HG03060 (cell line): ENCODE results near the gene OBSCN.
"Not testable (repeated sequence)": the region's sequence is repeated elsewhere in the genome, so short reads cannot be mapped to it uniquely, and the experiment has no call there.

Source experiments
- ATAC-seq: cut with Tn5 transposase; IDR thresholded peaks from one replicate; pipeline ENCODE4 v1.9.1; 2021; ENCODE audit warnings: low read depth, moderate number of reproducible peaks; ENCODE audit not compliant: unreplicated experiment

The OBSCN gene

DNA sequence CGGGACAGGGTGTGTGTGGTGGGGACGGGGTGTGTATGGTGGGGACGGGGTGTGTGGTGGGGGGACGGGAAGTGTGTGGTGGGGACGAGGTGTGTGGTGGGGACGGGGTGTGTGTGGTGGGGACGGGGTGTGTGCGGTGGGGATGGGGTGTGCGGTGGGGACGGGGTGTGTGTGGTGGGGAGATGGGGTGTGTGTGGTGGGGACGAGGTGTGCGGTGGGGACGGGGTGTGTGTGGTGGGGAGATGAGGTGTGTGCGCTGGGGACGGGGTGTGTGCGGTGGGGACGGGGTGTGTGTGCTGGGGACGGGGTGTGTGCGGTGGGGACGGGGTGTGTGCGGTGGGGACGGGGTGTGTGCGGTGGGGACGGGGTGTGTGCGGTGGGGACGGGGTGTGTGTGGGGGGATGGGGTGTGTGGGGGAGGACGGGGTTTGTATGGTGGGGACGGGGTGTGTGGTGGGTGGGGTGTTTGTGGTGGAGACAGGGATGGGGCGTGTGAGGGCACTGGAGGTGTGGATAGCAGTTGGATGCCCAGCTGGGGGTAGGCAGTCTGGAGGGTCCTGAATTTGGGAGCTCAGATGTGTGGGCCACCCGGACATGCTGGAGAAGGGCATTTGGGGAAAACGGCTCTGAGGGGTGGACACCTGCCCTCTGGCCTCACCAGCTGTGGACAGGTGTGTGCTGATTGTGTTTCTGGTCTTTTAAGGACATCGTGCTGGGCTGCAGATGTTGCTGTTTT, 25.4 kb upstream of the OBSCN start:
- ATAC-seq = no peak

DNA sequence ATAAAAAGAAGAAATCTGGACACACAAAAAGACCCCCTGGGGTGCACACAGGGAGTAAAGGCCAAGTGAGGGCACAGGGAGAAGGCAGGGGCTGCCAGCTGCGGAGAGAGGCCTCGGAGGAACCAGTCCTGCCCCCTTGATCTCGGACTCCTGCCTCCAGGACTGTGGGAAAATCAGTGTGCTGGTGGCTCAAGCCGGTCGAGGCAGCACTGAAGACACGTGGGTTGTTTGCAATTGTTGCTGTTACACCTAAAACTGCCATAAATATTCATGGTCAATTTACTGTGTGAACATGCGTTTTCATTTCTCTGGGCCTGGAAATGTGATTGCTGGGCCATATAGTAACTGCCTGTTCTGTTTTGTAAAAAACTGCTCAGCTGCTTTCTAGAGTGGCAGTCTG, 23.7 kb upstream of the OBSCN start:
- no peak for ATAC-seq

DNA sequence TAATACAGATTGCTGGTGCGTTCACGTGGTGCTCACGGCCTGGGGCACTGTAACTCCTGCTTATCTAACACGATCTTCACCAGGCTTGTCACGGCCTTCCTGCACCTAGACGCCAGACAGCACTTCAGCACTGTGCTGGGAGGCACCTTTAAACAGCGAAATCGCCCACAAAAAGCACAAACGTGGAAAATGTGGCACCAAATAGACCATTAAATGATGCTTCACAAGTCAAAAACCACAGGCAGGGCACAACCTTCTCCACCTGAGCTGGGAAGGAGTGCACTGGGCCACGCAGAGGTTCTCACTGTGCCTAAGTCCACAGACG, 22.2 kb upstream of the OBSCN start:
- ATAC-seq = no peak

DNA sequence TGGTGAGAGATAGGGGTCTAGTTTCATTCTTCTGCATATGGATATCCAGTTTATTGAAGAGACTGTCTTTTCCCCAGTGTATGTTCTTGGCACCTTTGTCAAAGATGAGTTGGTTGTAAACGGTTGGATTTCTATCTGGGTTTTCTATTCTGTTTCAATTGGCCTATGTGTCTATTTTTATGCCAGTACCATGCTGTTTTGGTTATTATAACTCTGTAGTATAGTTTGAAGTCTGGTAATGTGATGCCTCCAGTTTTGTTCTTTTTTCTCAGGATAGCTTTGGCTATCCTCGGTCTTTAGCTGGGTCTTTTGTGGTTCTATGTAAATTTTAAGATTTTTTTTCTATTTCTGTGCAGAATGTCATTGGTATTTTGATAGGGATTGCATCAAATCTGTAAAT, 19.6 kb upstream of the OBSCN start:
- ATAC-seq = not testable (repeated sequence)

DNA sequence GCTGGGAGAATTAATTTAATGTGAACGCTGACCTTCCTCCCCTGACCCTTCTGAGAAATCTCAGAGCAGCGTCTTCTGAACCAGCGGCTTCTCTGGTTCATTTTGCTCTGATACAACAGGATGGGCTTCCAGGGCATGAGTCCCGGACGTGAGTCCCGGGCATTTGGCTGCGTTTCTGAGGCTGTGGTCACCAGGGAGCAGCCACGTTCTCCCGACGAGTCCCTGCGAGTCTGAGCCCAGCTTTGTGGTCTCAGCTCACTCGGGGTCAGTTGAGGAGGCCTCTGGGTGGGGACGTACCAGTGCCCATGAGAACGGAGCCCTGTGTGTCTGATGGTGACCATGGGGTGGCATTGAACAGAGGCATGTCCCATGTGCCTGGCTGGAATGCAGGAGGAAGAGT, 17.7 kb upstream of the OBSCN start:
- ATAC-seq = no peak

DNA sequence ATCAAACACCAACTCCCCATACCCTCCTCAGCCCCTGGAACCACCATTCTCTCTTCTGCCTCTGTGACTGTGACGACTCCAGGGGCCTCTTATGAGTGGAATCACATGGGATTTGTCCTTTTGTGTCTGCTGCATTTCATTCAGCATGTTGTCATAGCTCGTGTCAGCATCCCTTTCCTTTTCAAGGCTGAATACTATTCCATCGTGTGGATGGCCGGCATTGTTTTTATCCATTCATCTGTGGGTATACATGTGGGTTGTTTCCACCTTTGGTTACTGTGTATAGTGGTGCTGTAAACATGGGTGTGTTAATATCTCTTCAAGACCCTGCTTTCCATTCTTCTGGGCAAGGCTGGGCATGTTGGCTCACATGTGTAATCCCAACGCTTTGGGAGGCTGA, 17.1 kb upstream of the OBSCN start:
- ATAC-seq = no peak

DNA sequence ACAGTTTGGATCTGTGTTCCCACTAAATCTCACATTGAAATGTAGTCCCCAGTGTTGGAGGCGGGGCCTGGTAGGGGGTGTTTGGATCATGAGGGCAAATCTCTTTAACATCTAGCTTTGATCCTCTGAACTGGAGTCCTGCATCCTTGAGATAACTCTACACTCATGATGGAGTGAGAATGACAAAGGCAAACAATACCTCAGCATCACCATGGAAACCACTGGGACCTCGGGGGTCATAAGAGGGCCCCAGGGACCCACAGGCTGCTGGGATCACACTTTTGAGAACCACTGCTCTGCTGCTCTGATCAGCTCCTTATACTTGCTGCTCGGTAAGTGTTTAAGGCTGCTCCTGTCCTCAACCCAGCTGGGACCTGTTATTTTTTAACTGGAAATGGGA, 13.4 kb upstream of the OBSCN start:
- ATAC-seq = no peak

DNA sequence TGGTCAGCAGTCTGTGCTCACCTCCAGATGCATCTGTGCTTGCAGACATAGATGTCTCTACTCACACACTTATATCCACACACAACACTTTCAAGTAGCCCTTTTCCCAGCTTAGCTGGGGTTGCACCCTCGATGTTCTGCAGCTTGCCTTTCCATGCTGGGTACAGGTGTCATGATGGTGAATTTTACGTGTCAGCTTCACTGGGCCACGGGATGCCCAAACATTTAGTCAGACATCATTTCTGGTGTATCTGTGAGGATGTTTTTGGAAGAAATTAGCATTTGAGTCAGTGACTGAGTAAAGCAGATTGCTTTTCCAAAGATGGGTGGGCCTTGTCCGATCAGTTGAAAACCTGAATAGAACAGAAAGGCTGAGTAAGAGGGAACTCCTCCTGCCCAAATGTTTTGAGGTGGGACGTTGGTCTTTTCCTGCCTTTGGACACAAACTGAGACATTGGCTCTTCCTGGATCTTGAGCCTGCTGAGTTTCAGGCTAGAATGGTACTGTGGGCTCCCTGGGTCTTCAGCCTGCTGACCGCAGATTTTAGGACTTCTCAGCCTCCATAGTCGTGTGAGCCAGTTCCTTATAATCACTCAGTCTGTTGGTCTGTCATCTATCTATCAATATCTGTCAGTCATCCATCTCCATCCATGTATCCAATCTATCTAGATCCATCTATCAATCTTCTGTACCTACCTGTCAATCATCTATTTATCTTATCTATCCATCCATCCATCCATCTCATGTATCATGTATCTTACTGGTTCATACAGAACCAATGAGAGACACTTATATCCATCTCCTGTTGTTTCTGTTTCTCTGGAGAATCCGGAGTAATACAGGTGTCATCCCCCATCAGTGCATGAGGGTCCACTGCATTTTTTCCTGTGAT, 12.7 kb upstream of the OBSCN start:
- no peak for ATAC-seq

DNA sequence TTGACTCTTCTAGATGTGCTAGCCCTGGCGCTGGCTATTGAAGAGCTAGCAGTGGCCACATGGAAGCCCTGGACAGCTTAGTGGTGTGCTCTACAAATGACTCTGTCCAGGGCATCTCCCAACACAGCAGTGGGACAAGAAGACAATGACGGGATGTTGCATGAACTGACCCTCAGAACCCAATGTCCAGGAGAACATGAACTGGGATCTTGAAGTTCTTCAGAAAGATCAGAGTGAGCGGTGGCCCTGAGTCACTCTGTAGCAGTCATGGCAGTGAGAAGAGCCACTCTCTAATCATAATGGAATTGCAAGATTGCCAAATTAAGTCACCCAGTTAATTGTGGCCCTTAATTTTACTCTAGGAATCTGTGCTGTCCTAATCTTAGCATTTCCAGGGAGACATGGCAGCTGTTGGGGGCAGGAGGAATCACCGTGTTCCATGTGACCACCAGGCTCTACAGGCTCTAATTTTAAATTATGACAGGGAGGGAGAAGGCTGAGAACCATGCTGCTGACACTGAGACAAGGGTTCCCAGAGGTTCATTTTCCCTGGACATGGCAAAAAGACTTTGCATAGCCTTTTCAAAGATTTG, 10.2 kb upstream of the OBSCN start:
- no peak for ATAC-seq

DNA sequence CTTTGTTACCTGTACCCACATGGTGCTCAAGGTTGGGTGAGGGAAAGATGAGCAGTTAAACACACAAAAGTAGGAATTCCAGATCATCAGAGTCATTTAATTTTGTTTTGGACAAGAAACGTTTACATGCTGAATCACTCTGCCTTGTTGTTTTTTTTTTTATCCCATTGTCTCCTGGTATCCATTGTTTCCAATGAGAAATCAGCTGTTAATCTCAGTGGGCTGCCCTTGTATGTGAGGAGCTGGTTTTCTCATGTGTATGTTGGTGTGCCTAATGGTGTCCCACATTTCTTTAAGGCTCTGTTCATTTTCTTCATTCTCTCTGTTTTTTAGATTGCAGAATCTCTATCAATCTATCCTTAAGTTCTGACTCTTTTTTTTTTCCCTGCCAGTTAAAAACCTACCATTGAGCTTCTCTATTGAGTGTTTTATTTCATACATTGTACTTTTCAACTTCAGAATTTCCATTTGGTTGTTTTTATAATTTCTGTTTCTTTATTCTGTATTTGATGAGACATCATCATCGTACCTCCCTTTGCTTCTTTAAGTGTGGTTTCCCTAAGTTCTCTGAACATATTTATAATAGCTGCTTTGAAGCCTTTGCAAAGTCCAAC, 8.8 kb upstream of the OBSCN start:
- no peak for ATAC-seq

DNA sequence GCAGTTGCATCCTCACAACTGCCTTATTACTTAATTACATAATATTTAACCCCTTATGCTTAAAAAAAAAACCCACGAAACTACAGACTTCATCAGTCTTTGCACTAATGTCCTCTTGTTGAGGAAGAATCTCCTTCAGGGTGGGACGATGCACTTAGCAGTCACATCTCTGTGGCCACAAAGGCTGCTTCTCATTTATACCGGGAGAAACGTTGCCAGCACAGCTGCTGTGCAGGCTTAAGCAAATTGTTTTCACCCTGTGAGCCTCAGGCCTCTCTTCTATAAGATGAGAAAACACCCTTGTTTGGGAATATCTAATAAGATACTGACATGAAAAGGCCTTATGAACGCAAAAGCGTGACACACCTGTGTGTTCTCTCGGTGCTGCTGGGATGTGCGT, 2.9 kb upstream of the OBSCN start:
- no peak for ATAC-seq

DNA sequence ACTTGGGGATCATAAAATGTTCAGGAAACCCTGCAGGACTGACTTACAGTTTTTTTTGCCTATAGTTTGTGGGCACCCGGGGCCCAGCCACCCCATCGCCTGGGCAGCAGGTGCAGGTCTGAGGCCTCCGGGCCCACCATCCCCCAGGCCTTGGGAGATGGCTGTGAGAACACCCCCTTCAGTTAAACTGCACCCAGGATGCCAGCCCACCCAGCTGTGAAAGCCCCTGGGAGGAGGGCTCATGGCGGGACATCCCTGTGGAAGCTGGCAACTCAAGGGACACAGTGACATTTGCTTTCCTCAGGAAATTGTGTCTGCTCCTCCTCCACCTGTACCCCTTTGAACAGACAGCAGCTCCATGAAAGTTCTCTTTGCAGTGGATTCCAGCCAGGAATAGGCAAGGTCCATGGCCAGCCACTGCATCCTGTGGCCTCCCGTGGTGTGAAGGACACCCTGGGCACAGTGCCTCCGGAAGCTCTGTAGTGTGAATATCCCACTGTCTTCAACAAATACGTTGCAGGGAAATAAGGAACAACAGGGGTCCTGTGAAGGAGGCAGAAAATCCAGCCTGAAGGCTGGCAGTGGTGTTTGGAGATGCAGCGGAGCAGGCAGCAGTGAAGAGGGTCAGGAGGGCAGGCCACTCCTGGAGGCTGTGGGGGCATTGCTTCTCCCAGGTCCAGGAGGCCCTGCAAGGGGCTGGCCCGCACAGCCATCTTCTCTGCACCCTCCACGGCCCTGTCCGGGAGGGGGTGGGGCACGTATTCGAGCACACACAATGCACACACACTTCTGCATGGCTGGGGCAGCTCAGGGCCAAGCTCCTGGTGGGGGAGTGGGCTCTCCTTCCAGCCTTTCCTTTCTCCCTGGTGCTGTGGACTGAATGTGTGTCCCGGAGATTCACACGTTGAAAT, 2.1 kb upstream of the OBSCN start:
- no peak for ATAC-seq

DNA sequence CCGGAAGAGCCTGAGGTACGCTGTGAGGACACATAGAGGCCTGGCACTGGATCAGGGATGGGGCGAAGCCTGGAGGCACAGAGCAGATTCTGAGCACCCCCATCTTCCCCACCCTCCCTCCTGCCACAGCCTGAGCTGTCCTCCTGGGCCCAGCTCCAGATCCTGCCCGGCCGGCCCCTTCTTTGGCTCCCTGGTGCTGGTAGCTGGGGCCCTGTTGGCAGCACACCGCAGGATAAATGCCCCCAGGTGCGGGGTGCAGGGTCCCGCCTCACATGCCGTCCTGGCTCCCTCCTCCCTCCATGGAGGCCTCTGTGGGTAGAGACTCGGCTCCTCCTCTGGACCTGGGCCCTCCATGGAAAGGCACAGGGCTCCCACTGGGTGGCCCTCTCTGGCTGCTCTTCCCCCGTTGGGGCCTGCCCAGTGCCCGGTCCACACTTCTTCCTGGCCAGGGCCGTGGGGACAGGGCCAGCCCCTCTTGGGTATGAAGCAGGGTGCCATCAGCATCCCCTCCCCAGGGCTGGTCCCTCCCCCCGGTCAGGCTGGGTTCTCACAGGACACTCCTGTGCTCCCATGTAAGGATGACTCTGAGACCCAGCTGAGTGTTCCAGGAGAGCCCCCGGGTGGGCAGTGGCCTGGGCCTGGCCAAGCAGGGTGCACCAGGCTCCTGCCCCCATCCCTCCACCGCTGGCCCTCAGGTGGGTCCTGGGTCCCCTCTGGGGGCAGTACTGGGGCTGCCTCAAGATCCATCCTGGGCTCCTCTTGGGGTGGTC, 1.1 kb upstream of the OBSCN start:
- ATAC-seq = no peak

DNA sequence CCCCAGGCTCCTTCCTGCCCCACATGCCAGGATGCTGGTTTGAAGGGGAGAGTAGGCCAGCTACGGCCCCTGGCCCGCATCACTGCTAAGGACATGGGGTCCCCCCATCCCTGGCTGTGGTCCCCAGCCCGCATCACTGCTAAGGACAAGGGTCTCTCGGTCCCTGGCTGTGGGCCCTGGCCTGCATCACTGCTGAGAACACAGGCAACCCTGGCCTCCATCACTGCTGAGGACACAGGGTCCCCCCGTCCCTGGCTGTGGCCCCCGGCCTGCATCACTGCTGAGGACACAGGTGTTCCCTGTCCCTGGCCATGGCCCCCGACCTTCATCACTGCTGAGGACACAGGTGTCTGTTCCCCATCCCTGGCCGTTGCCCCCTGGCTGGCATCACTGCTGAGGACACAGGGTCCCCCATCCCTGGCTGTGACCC, 448 bp upstream of the OBSCN start:
- no peak for ATAC-seq

DNA sequence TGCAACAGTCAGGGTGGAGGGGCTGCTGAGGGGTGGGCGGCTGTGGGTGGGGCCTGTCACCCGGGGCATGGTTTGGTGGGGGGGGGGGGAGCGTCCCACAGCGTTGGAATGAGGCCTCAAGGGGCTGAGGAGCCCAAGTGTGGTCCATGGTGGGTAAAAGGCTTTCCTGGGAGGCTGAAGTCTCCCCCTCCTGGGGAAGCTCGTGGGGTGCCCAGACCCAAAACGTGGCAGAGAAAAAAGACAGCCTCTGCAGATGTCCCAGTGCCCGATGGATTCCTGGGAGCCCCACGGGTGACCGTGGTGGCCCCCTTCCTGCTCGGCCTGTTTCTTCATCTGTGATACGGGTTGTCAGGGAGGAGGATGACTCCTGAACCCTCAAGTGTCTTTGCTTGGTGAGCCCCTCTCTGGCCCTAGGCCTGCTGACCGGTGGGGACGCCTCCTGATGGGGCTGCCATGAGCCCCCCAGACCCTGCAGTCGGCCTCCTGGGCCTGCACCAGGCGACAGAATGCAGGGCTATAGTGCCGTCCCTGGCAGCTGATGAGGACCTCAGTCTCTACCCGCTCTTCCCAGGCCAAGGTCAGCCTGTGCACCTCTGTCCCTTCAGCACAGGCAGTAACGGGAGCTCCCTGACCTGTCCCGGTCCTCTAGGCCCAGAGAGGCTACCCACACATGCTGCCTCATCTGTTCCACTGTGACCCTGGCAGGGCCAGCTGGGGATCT, 1.1 kb downstream of the OBSCN start:
- no peak for ATAC-seq

DNA sequence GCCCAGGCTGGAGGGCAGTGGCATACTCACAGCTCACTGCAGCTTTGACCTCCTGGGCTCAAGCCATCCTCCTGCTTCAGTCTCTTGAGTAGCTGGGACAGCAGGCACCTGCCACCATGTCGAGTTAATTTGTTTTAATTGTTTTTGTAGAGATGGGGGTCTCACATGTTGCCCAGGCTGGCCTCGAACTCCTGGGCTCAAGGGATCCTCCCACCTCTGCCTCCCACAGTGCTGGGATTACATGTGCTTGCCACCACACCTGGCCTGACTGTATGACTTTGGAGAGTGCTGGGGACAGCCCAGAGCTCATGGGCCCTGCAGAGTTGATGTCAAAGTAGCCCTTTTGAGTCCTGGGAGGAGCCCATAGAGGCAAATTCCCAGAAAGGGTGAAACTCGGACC, 1.8 kb downstream of the OBSCN start:
- ATAC-seq = no peak

DNA sequence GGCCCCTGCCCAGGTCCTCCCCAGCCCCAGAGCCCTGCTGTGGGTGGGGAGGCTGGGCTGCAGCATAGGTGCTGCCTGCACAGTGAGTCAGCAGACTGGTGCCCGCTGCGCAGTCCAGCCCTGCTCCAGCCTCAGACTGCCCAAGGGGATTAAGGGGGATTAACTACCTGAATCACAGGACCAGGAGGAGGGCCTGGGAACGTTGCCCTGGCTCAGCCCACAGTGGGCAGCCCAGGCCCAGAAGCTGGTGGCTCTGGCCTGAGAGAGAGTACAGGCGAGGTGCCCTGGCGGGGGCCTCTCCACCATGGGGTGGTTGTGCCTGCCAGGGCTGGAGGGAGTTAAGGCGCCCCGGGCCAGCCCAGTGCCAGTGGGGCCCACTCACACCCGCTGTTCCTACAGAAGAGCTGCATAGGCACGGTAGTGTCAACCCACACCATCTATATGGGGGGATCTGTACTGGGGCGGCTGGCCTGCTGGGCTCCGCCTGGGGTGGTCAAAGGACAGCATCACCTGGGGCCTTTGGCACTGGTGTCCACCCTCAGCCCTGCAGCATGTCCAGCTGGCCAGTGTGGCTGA, 2.3 kb downstream of the OBSCN start:
- ATAC-seq = no peak

DNA sequence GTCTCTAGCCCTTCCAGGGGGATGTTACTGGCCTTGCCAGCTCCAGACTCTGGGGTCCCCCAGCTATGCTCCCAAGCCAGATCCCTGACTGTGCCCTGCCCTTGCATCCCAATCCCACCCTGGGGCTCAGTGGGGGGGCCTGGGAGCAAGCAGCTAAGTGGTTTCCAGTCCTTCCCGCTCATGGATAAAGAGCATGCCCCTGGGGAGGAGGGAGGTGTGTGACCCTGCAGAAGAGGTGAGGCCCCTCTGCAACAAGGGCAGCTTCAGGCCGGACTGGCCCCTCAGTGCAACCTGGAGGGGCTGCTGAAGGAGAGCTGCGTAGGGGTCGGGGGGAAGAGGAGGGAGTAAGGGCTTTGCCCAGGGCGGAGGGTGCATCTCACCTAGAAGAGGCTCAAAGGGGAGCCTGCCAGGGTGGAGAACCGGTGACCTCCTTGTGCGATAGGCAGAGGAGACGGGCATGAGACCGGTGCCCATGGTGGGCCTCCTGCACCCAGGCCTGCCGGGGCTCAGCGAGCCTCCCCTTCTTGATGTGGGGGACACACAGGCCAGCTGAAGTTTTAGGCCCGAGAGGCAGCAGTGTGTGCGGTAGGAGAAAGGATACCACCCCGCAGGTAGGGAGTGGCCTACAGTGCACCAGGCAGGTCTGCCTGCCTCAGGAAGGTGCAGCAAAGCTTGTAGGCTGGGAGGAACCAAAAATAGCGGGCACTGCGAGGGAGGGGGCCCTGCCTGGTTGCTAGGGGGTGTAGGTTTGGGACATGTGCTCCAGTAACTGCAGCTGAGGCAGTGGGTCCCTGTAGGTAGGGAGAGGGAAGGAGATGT, 3.1 kb downstream of the OBSCN start:
- ATAC-seq = no peak
